ENCODE results near the gene PRAME.

The PRAME gene

DNA sequence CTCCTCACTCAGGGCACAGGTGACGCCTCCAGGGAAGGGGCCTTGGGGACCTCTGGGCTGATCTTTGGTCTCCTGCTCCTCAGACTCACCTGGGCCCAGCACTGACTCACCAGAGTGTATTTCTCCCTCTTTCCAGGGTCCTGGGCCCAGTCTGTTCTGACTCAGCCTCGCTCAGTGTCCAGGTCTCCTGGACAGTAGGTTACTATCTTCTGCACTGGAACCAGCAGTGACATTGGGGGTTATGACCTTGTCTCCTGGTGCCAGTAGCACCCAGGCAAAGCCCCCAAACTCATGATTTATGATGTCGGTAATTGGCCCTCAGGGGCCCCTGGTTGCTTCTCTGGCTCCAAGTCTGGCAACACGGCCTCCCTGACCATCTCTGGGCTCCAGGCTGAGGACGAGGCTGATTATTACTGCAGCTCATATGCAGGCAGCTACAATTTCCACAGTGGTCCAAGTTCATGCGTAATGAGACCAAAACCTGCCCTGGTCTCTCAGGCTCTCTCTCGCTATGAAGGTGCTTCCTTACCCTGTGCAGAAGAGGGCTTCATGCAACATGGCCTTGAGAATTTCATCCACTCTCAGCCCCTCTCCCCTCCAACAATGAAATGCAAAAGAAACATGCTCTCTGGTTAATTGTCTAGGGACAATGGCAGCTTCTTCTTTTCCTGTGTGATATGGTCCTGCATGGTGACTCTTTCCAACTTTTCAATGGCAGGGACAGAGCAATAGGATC lies 21.0 kb upstream of the PRAME start:
- no peak for DNase-seq (ENCODE audit: low read depth in 2 of 3, low spot score in 2 of 3)

- DNase-seq (ENCODE audit: low read depth in 2 of 3, low spot score in 2 of 3), result no peak
These were observed 19.8 kb upstream of the PRAME start for GRCh38 chr22:22578702-22579424.

DNA sequence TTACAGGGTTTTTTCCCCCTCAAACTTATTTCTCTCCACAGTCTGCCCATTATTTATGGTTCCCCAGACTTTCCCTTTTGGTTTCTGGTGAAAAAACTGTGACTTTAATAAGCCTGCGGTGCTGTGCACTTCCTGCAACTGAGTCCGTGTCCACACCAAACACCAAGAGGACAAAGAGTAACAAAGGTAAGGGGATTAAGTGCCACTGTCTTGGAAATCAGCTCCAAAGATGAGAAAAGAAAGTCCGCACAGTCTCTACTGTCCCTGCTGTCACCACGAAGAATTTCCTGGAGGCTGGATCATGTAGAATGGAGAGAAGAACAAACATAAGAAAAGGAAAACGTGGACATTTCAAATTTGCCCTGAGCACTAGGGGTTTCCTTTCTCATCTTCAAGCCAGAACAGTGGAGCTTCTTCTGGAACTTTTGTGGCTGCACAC lies 17.9 kb upstream of the PRAME start:
- DNase-seq (ENCODE audit: low read depth in 2 of 3, low spot score in 2 of 3), result no peak

- DNase-seq (ENCODE audit: low read depth in 2 of 3, low spot score in 2 of 3), result no peak
These were observed 17.4 kb upstream of the PRAME start for GRCh38 chr22:22576244-22576988.

- no peak for DNase-seq (ENCODE audit: low read depth in 2 of 3, low spot score in 2 of 3)
These were observed 15.3 kb upstream of the PRAME start for GRCh38 chr22:22574361-22574760.

DNA sequence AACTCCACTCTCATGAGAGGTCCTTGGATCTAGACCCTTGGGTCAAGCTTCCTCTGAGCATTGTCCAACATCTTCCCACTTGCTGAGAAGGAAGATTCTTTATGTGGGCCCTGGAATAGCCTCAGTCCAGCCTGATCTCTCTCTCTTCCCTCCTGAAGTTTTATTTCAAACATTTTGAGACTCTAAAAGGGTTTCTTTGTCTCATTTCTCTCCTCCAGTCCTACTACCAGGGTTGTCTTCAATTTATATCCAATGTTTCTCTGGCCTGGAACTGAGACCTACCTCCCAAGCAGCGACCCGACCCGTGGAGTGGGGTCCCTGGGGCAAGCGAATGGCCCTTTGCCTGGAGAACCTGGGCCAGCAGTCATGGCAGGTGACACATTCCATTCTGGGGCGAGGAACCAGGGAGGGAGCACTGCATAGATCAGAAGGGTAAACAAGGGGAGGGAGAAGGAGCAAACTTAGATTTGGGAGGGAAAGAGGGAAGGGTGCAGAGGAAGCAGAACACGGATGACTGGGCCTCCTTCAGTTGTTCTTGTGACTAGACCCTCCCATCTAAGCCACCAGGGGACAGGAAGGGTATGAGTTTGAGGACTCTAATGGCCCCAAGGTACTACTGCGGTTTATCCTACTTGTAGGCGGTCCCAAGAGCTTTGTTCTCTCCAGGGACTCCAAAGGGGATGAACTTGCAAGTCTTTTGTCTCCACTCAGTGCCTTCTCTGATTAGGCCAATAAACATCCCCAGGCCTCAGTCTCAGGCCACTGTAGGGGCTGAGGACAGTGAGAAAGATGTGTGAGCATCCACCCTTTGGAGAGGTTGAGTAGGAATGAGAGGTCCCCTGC lies 14.2 kb upstream of the PRAME start:
- no peak for DNase-seq (ENCODE audit: low read depth in 2 of 3, low spot score in 2 of 3)

DNA sequence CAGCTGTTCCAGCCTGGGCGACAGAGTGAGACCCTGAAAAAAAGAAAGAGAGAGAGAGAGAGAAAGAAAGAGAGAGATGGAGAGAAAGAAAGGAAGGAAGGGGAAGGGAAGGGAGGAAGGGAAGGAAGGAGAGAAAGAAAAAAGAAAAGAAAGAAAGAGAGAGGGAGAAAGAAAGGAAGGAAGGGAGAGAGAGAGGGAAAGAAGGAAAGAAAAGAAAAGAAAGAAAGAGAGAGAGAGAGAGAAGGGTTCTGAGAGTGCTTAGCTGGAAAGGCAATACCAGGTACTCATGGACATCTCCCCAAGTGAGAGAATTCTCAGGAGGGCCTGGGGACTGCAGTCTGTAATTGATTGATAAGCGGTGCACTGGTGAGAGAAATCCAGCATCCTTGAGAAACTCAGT lies 12.8 kb upstream of the PRAME start:
- DNase-seq (ENCODE audit: low read depth in 2 of 3, low spot score in 2 of 3), result no peak

- no peak for DNase-seq (ENCODE audit: low read depth in 2 of 3, low spot score in 2 of 3)
These were observed 12.4 kb upstream of the PRAME start for GRCh38 chr22:22571429-22571828.

GRCh38 chr22:22569218-22569617 lies 10.2 kb upstream of the PRAME start:
- DNase-seq (ENCODE audit: low read depth in 2 of 3, low spot score in 2 of 3), result no peak

- DNase-seq (ENCODE audit: low read depth in 2 of 3, low spot score in 2 of 3), result no peak
These were observed 6.9 kb upstream of the PRAME start for GRCh38 chr22:22565981-22566380.

GRCh38 chr22:22558071-22558971 lies 744 bp downstream of the PRAME start:
- DNase-seq (ENCODE audit: low read depth in 2 of 3, low spot score in 2 of 3), result no peak

- DNase-seq (ENCODE audit: low read depth in 2 of 3, low spot score in 2 of 3), result no peak
These were observed 1.8 kb downstream of the PRAME start for GRCh38 chr22:22556995-22557925.

GRCh38 chr22:22556578-22556977 lies 2.5 kb downstream of the PRAME start:
- DNase-seq (ENCODE audit: low read depth in 2 of 3, low spot score in 2 of 3), result no peak

DNA sequence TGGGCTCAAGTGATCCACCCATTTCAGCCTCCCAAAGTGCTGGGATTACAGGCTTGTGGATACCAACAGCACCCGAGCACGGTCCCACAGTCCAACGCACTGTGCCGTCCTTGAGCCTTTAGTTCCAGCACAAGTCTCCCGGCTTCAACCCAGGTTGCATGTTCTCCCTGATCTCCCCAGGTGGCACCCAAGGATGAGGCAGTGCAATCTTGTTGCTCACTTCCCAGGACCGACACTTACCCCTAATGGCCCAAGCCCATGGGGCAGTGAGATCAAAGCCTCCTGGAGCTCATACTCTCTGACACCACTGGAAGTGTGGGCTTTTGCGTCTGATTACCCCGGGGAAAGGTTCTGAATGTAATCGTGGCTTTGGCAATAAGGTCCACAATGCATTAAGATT lies 3.5 kb downstream of the PRAME start:
- DNase-seq (ENCODE audit: low read depth in 2 of 3, low spot score in 2 of 3), result no peak

DNA sequence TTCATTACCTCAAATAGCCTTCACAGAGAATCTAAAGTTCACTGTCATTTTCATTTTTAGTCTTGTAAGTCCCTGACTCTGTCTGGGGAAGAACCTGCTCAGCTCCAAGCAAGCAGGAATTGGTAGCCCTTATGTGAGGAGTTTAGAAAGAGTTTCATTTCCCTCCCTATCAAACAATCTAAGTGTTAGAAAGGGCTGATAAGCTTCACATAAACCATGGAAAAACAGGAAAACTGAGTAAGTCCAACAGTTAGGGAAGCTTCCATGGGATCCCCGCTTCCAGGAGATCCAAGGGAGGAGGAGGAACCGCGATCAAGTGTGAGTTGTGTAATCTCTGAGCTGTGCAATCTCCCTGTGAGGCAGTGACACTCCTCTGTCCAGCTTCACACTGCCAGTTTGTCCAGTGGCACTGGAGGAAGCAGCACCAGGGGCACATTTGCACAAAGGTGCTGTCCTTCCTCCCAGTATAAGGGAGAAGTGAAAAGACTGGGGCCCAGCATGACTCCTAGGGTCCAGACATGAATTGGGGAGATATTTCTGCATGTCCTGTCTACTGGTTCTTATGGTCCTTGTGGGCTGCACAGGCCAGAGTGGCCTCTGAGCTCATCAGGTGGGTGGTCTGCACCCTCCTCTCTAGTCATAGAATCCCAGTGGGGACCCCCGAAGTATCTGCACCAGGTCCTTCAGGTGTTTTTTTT lies 4.3 kb downstream of the PRAME start:
- DNase-seq (ENCODE audit: low read depth in 2 of 3, low spot score in 2 of 3), result no peak

DNA sequence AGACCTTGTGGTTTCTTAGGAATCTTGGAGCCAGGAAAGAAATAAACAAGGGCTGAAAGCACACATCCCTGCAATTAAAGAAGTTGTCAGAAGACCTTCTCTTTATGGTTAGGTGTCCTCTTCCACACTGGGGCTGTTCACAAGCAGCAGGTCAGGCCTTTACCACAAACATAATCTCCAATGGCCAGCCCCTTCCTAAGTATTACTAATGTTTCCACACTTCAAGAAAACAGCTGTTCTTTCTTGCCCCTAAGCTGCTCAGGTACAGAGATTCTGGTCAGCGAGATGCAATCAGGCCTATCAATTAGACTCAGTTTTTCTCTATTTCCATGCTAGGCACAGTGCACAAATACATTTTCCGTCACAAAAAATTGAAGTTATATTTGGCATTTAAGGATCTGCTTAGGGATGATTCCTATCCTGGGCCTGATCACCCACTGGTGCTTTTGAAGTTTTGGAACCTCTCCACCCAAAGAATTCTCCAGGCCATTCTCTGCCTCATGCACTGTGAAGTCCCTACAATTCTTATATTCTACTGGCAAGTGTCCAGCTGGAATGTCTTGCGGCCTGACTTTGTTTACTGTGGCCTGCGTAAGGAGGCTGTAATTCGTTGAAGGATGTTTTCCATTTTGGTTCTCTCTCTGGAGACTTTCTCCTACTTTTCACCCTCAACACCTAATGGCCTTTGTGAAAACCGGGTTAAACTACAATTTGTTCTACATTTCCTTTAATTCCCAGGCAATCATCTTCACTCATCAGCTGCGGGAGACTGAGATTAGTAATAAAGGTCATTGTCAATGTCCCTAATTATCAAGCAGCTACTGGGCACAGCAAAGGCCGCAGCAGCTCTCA lies 5.1 kb downstream of the PRAME start:
- no peak for DNase-seq (ENCODE audit: low read depth in 2 of 3, low spot score in 2 of 3)

GRCh38 chr22:22553141-22553540 lies 5.9 kb downstream of the PRAME start:
- no peak for DNase-seq (ENCODE audit: low read depth in 2 of 3, low spot score in 2 of 3)

Data from activated CD8-positive, alpha-beta memory T cell treated with anti-CD3 and anti-CD28 coated beads for 48 hours (primary cell).